GM20000 (cell line): ENCODE results near the gene PTPRR.

Source experiments
- DNase-seq: peaks from one replicate; pipeline ENCODE4 v3.0.0; 2012; ENCODE audit warnings: low spot score
- CTCF ChIP-seq: IDR thresholded peaks from 2 replicates; pipeline ENCODE4 v1.5.1; 2012; ENCODE audit warnings: mild to moderate bottlenecking, control low read depth; ENCODE audit errors: extremely low read depth, missing control alignments

PTPRR gene

GRCh38 chr12:70608184-70608583, 312.4 kb downstream of the PTPRR start:
- no peak for DNase-seq
- no peak for TF ChIP-seq CTCF

DNA sequence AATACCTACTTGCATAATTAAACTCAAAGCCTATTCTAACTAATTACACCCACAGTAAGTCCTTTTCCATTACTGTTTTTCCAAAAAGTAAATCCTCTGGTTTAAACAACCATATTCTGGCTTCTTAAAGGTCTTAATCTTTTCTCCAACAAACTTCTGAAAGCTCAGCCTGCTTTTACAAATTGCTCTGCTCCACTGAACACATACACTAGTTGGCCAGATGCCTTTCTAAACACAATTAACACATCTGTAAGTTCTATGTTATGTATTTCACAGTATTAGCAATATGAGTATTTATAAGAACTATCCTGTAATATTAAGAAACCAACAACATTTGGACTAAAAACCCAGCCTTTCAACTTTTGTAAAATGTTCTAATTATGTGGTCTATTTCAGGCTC, 313.4 kb downstream of the PTPRR start:
- TF ChIP-seq CTCF, result no peak

GRCh38 chr12:70605976-70606375, 314.6 kb downstream of the PTPRR start:
- TF ChIP-seq CTCF, result no peak
- DNase-seq, result no peak

More for the DNA sequence above, 313.4 kb downstream of the PTPRR start:
- no peak for DNase-seq

GRCh38 chr12:70604662-70605061, 315.9 kb downstream of the PTPRR start:
- no peak for TF ChIP-seq CTCF
- no peak for DNase-seq

- DNase-seq, result no peak
- TF ChIP-seq CTCF, result no peak
Measured at GRCh38 chr12:70603044-70603443, 317.5 kb downstream of the PTPRR start.

- no peak for TF ChIP-seq CTCF
- no peak for DNase-seq
Measured at GRCh38 chr12:70598467-70599193, 321.9 kb downstream of the PTPRR start.

DNA sequence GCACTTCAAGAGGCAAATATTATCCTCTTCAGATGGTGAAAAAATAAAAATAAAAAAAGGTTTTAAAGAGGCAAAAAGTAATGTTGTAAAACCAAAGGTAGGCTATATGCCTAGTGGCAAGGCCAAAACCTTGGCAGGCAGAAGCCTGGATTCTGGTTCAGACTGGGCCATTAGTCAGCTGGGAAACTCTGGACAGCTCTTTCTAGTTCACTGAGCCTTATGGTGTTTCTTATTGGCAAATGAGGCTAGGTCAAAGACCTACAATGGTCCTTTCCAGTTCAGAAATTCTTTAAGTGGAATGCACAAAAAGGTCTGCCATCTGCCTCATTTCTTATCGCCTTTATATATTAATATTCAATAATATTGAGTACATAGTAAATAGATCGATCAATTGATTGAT, 327.9 kb downstream of the PTPRR start:
- TF ChIP-seq CTCF, result no peak
- no peak for DNase-seq
